ENCODE results near the gene CLINT1.

DNA sequence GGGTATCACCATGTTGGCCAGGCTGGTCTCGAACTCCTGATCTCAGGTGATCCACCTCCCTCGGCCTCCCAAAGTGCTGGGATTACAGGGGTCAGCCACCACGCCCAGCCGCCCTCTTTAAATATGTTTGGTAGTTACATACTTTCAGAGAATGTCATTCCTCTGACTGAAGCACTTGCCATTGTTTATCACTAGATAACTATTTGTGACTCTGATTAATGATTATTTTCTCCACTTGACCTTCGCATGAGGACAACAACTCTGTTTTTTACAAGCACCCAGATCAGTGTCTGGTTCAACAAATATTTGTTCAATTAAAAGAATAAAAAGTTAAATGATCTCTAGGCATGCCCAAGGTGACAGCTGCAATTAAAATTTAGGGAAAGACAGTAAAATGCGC lies 56.2 kb downstream of the CLINT1 start:
- no peak for TF ChIP-seq POLR2A (IDR thresholded peaks at IDR 0.05)
- TF ChIP-seq, protein P1, sequence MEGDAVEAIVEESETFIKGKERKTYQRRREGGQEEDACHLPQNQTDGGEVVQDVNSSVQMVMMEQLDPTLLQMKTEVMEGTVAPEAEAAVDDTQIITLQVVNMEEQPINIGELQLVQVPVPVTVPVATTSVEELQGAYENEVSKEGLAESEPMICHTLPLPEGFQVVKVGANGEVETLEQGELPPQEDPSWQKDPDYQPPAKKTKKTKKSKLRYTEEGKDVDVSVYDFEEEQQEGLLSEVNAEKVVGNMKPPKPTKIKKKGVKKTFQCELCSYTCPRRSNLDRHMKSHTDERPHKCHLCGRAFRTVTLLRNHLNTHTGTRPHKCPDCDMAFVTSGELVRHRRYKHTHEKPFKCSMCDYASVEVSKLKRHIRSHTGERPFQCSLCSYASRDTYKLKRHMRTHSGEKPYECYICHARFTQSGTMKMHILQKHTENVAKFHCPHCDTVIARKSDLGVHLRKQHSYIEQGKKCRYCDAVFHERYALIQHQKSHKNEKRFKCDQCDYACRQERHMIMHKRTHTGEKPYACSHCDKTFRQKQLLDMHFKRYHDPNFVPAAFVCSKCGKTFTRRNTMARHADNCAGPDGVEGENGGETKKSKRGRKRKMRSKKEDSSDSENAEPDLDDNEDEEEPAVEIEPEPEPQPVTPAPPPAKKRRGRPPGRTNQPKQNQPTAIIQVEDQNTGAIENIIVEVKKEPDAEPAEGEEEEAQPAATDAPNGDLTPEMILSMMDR (IDR thresholded peaks at IDR 0.05) = no peak
